ENCODE measurements around the gene BTBD7.

GRCh38 chr14:93234798-93235197 lies 98.0 kb downstream of the BTBD7 start:
- no peak for TF ChIP-seq EZH2phosphoT487 (conservative IDR thresholded peaks at IDR 0.05; ENCODE audit: low read length)
- TF ChIP-seq CTCF (IDR thresholded peaks at IDR 0.05; ENCODE audit: insufficient read depth, low read length, poor library complexity, severe bottlenecking), result no peak

Measured in SU-DHL-6 (cell line).